Heart left ventricle (tissue), 13 donors: Measurements from ENCODE around the gene MLST8.

Source experiments
- CTCF ChIP-seq, 12 donors: fragments of 200-600 bp; sonication (generic) in 4 of 12; IDR thresholded peaks; one replicate each; pipeline versions ENCODE4 v1.5.0 to v1.8.0; 2018 to 2022; ENCODE audit warnings: antibody characterized with exemption in 12 of 12, mild to moderate bottlenecking in 5 of 12
- POLR2A ChIP-seq, 2 donors: fragments of 450-650 bp; IDR thresholded peaks; one replicate each; pipeline ENCODE4 v1.6.1; 2017; ENCODE audit warnings: antibody characterized with exemption in 2 of 2, mild to moderate bottlenecking in 2 of 2, moderate library complexity in 2 of 2
- donor health status: ischemic (EF 13 %, LVEDD 7.1; RV severe dilation, severe dysfunction).
- donor health status: DM: no; HTN: yes; CAD: no.
- donor health status: DM: no; HTN: no; CAD: no.
- donor health status: ischemic (EF 25% LVEDD 6.9; RV normal size, moderate dysfunction).
- donor health status: ischemic (EF 25% LVEDD 5.7; RV mildly dilated, moderate dysfunction).
- donor health status: ischemic (EF 35%, LVEDD 5.7; RV mildly dilated, moderate dysfunction).
- donor health status: nonischemic (EF 11% LVEDD 7.7; RV severe dilation, severe dysfunction).
- donor health status: DM: yes; HTN: yes; CAD: no.
- donor health status: PGD.
- donor health status: ischemic (EF 29% LVEDD 5.4; RV normal size, mild dysfunction).
- donor health status: nonischemic (EF 23%, LVEDD 6.1; RV moderate dilation, normal function).

- no peak for TF ChIP-seq POLR2A (IDR thresholded peaks at IDR 0.05)
- TF ChIP-seq CTCF (IDR thresholded peaks at IDR 0.05), result no peak
Measured at GRCh38 chr16:2190659-2191445, 14.4 kb upstream of the MLST8 start.
